H9 (cell line): ENCODE results near the gene PDLIM7. TPM values are rescaled to one million over a fixed set of nuclear protein-coding genes. Genes with fewer than 3 reads are reported as not detected.

Experiments used
- DNase-seq: peaks from one replicate; pipeline ENCODE4 v3.0.0-alpha.2; 2017
- H2AFZ ChIP-seq: one replicate; pipeline ENCODE4 v1.6.1; 2013; ENCODE audit warnings: mild to moderate bottlenecking, low read length, control low read depth, moderate library complexity
- H2AK5ac ChIP-seq: 2 replicates; pipeline ENCODE4 v1.6.1; 2013; ENCODE audit warnings: low read length, control low read depth, mixed read lengths; ENCODE audit not compliant: insufficient read length
- H2BK120ac ChIP-seq: one replicate; pipeline ENCODE4 v1.6.1; 2013; ENCODE audit warnings: low read depth, mild to moderate bottlenecking, low read length, control low read depth, inconsistent platforms; ENCODE audit not compliant: poor library complexity, severe bottlenecking
- H2BK12ac ChIP-seq: 2 replicates; pipeline ENCODE4 v1.6.1; 2013; ENCODE audit warnings: low read length, control low read depth, mixed read lengths, low read depth; ENCODE audit not compliant: insufficient read length
- H2BK15ac ChIP-seq: 2 replicates; pipeline ENCODE4 v1.6.1; 2013; ENCODE audit warnings: low read depth, low read length, control low read depth
- H2BK20ac ChIP-seq: one replicate; pipeline ENCODE4 v1.6.1; 2013; ENCODE audit warnings: low read depth, mild to moderate bottlenecking, low read length, control low read depth, inconsistent platforms; ENCODE audit not compliant: poor library complexity, severe bottlenecking
- H2BK5ac ChIP-seq: 2 replicates; pipeline ENCODE4 v1.6.1; 2013; ENCODE audit warnings: low read length, control low read depth, mixed read lengths; ENCODE audit not compliant: insufficient read length
- H3K14ac ChIP-seq: 2 replicates; pipeline ENCODE4 v1.6.1; 2013; ENCODE audit warnings: low read length, control low read depth; ENCODE audit not compliant: insufficient read depth
- H3K18ac ChIP-seq: 2 replicates; pipeline ENCODE4 v1.6.1; 2013; ENCODE audit warnings: low read depth, mild to moderate bottlenecking, mixed read lengths, low read length, control low read depth; ENCODE audit not compliant: insufficient read length
- H3K23ac ChIP-seq: 2 replicates; pipeline ENCODE4 v1.6.1; 2013; ENCODE audit warnings: low read length, control low read depth, mixed read lengths, low read depth; ENCODE audit not compliant: insufficient read length
- H3K23me2 ChIP-seq: 2 replicates; pipeline ENCODE4 v1.6.1; 2013; ENCODE audit warnings: low read depth, mild to moderate bottlenecking, mixed read lengths, low read length, control low read depth; ENCODE audit not compliant: insufficient read length, poor library complexity, severe bottlenecking
- H3K27ac ChIP-seq: 2 replicates; pipeline ENCODE4 v1.5.1; 2013; ENCODE audit warnings: low read length, control low read depth, mixed read lengths, low read depth; ENCODE audit not compliant: insufficient read length
- H3K27me3 ChIP-seq: 2 replicates; pipeline ENCODE4 v1.6.1; 2013; ENCODE audit warnings: low read length, control low read depth, inconsistent platforms; ENCODE audit not compliant: insufficient read depth
- H3K4ac ChIP-seq: 2 replicates; pipeline ENCODE4 v1.6.1; 2013; ENCODE audit warnings: low read depth, mild to moderate bottlenecking, control low read depth, inconsistent platforms, low read length, moderate library complexity
- H3K4me1 ChIP-seq: 2 replicates; pipeline ENCODE4 v1.6.1; 2013; ENCODE audit warnings: low read length, control low read depth, inconsistent platforms; ENCODE audit not compliant: insufficient read depth
- H3K4me2 ChIP-seq: 2 replicates; pipeline ENCODE4 v1.6.1; 2013; ENCODE audit warnings: low read length, control low read depth, mixed read lengths; ENCODE audit not compliant: insufficient read length, insufficient read depth
- H3K56ac ChIP-seq: 2 replicates; pipeline ENCODE4 v1.6.1; 2013; ENCODE audit warnings: low read depth, mild to moderate bottlenecking, mixed read lengths, low read length, control low read depth; ENCODE audit not compliant: insufficient read length
- H3K79me1 ChIP-seq: 2 replicates; pipeline ENCODE4 v1.6.1; 2013; ENCODE audit warnings: low read depth, mild to moderate bottlenecking, moderate library complexity, low read length, control low read depth, inconsistent platforms; ENCODE audit not compliant: insufficient read depth, poor library complexity, severe bottlenecking
- H3K79me2 ChIP-seq: 2 replicates; pipeline ENCODE4 v1.6.1; 2013; ENCODE audit warnings: low read length, control low read depth, inconsistent platforms; ENCODE audit not compliant: insufficient read depth
- H3K9ac ChIP-seq: 2 replicates; pipeline ENCODE4 v1.6.1; 2013; ENCODE audit warnings: low read length, control low read depth, mixed read lengths; ENCODE audit not compliant: insufficient read length; ENCODE audit errors: extremely low read depth
- H3K9me3 ChIP-seq: one replicate; pipeline ENCODE4 v1.6.1; 2013; ENCODE audit warnings: low read depth, low read length, inconsistent platforms; ENCODE audit not compliant: control insufficient read depth
- H3T11ph ChIP-seq: one replicate; pipeline ENCODE4 v1.6.1; 2013; ENCODE audit warnings: mild to moderate bottlenecking, low read length, control low read depth, inconsistent platforms
- H4K20me1 ChIP-seq: one replicate; pipeline ENCODE4 v1.6.1; 2013; ENCODE audit not compliant: control insufficient read depth, insufficient read length, insufficient read depth
- H4K5ac ChIP-seq: 2 replicates; pipeline ENCODE4 v1.6.1; 2013; ENCODE audit warnings: low read depth, mild to moderate bottlenecking, mixed read lengths, low read length, control low read depth; ENCODE audit not compliant: insufficient read length
- H4K8ac ChIP-seq: replicated peaks from 2 replicates; pipeline ENCODE4 v1.6.1; 2013; ENCODE audit warnings: low read length, control low read depth, mixed read lengths, low read depth; ENCODE audit not compliant: insufficient read length
- H4K91ac ChIP-seq: 2 replicates; pipeline ENCODE4 v1.6.1; 2013; ENCODE audit warnings: low read depth, mild to moderate bottlenecking, moderate library complexity, mixed read lengths, low read length, control low read depth; ENCODE audit not compliant: insufficient read length
- H3K27ac Mint-ChIP-seq, 3 experiments: 2 replicates in 2 of 3; 3 replicates in 1 of 3; pipeline ENCODE4 v1.8.0; 2020 to 2021; ENCODE audit warnings: mixed read lengths in 3 of 3, mild to moderate bottlenecking in 1 of 3, moderate library complexity in 1 of 3
- H3K27me3 Mint-ChIP-seq: 2 replicates; pipeline ENCODE4 v1.8.0; 2021; ENCODE audit warnings: low read depth, mild to moderate bottlenecking, moderate library complexity, mixed read lengths
- H3K36me3 Mint-ChIP-seq, 3 experiments: 2 replicates in 2 of 3; 3 replicates in 1 of 3; pipeline ENCODE4 v1.8.0; 2020 to 2021; ENCODE audit warnings: low read depth in 3 of 3, mixed read lengths in 3 of 3; ENCODE audit not compliant: insufficient read depth in 1 of 3
- H3K4me1 Mint-ChIP-seq, 2 experiments: 2 replicates each; pipeline ENCODE4 v1.8.0; 2020; ENCODE audit warnings: mixed read lengths in 2 of 2
- H3K4me3 Mint-ChIP-seq, 2 experiments: 2 replicates in 1 of 2; 3 replicates in 1 of 2; pipeline ENCODE4 v1.8.0; 2020 to 2021; ENCODE audit warnings: mild to moderate bottlenecking in 2 of 2, mixed read lengths in 2 of 2, moderate library complexity in 1 of 2
- H3K9me3 Mint-ChIP-seq, 2 experiments: 2 replicates in 1 of 2; 3 replicates in 1 of 2; pipeline ENCODE4 v1.8.0; 2020; ENCODE audit warnings: mild to moderate bottlenecking in 2 of 2, mixed read lengths in 2 of 2, moderate library complexity in 1 of 2
- CTCF ChIP-seq: fragments of 200-600 bp; sonication (generic); conservative IDR thresholded peaks from 3 replicates; pipeline ENCODE4 v1.8.0; 2021; ENCODE audit warnings: antibody characterized with exemption, mild to moderate bottlenecking
- WGBS: extraction: QIAGEN DNeasy Blood & Tissue Kit; methylation state at CpG from one replicate; pipeline ENCODE4 v1.1.7; 2013; ENCODE audit warnings: missing lambda C conversion rate, low lambda C conversion rate, mixed read lengths; ENCODE audit not compliant: insufficient read length; ENCODE audit errors: extremely low coverage; 5-methylcytosine and 5-hydroxymethylcytosine counted together
- total RNA-seq: library from RNA; stranded (reverse); gene quantifications from 2 replicates; pipeline ENCODE4 v1.2.1, GENCODE V29; 2021

The PDLIM7 gene
- total RNA-seq, 1 experiment from 2014 or later = 137 TPM

- Histone ChIP-seq H3K79me1 (no peaks in the 10 kb centered on the region), H2BK5ac (no peak overlapping the region), H4K20me1 (no peaks in the 10 kb centered on the region), H2AFZ (no peak overlapping the region), H3K18ac (no peak overlapping the region), H3K27ac (no peak overlapping the region), H2BK12ac (no peak overlapping the region), H3K79me2 (no peaks in the 10 kb centered on the region), H4K91ac (no peak overlapping the region), H2BK120ac (no peak overlapping the region), H4K8ac (no peak overlapping the region), H4K5ac (no peak overlapping the region), H3K56ac (no peak overlapping the region), H2BK15ac (no peak overlapping the region), H3K14ac (no peak overlapping the region), H3K4ac (no peak overlapping the region), H3K4me1 (no peaks in the 10 kb centered on the region; the same call in 1 of the 2 replicates), H3K9ac (no peak overlapping the region), H2BK20ac (no peak overlapping the region), H3K9me3 (no peaks in the 10 kb centered on the region), H2AK5ac (no peak overlapping the region), H3K23me2 (no peaks in the 10 kb centered on the region), H3K4me2 (no peak overlapping the region), H3T11ph (no peak overlapping the region), H3K23ac (no peak overlapping the region), H3K27me3 (no peaks in the 10 kb centered on the region)
- H3K27ac Mint-ChIP-seq = 0 out of 7 replicates have a peak overlapping the region, but pooled peaks of 1 of the 3 experiments have one; percentile 53
- DNase-seq = no peak
- H3K27me3 Mint-ChIP-seq = no peaks in the 10 kb centered on the region; the same call in none of the 2 replicates
- H3K36me3 Mint-ChIP-seq = peaks cover 44 to 86% (median 84%) of the 10 kb centered on the region in 3 experiments
- no peaks in the 10 kb centered on the region; a peak in 1 of 5 replicates for H3K9me3 Mint-ChIP-seq
- WGBS = no CpG with 5 or more reads among the region's 8 CpGs
- no peak for TF ChIP-seq CTCF
- peaks cover 3 to 11% of the 10 kb centered on the region in 2 experiments; a peak in 3 of 4 replicates for H3K4me1 Mint-ChIP-seq
- H3K4me3 Mint-ChIP-seq = no peak overlapping the region
These were observed 10.3 kb downstream of the PDLIM7 start for GRCh38 chr5:177487144-177487543.
